Endothelial cell of umbilical vein (primary cell): ENCODE measurements around the gene SMARCC2. TPM values are rescaled to one million over a fixed set of nuclear protein-coding genes. Genes with fewer than 3 reads are reported as not detected.

Experiments
- BruUV-seq: library from RNA; stranded (reverse); fragments of 400-500 nt; replicated peaks from 2 replicates; lab custom pipeline; 2021; lab: Mats Ljungman, UMichigan
- CTCF ChIA-PET: fragments of 300-600, 350-600 bp; sonication (Branson Sonifier 250); formaldehyde crosslinking; loops from one replicate; lab custom pipeline; 2021; ENCODE audit warnings: antibody characterized with exemption, inconsistent platforms; lab: Charles Lee
- POLR2A ChIA-PET: fragments of 300-600, 350-600 bp; sonication (Branson Sonifier 250); formaldehyde crosslinking; loops from one replicate; lab custom pipeline; 2021; ENCODE audit warnings: antibody characterized with exemption, inconsistent platforms; lab: Charles Lee
- DNase-seq: peaks from one replicate; pipeline ENCODE4 v3.0.0-alpha.2; 2011; ENCODE audit warnings: low read depth, low spot score
- FAIRE-seq: peaks from 2 replicates; lab custom pipeline; 2011; peaks lifted over from hg19 to GRCh38; lab: Jason Lieb, UNC
- H2AFZ ChIP-seq: 2 replicates; pipeline ENCODE4 v1.6.0; 2012; ENCODE audit warnings: low read depth, low read length, control low read depth, inconsistent platforms
- H3K27ac ChIP-seq: 2 replicates; pipeline ENCODE4 v1.5.1; 2011; ENCODE audit warnings: low read depth, mild to moderate bottlenecking, control low read depth, low read length, moderate library complexity; ENCODE audit not compliant: insufficient read depth
- H3K27me3 ChIP-seq, 2 experiments: 2 replicates each; pipeline versions ENCODE4 v1.6.0 to v1.6.1; 2011; ENCODE audit warnings: low read length in 2 of 2, mixed read lengths in 1 of 2; ENCODE audit not compliant: control insufficient read depth in 2 of 2, insufficient read depth in 2 of 2
- H3K36me3 ChIP-seq, 2 experiments: 2 replicates in 1 of 2; 3 replicates in 1 of 2; pipeline ENCODE4 v1.5.1; 2011; ENCODE audit warnings: low read length in 2 of 2, mild to moderate bottlenecking in 1 of 2, moderate library complexity in 1 of 2; ENCODE audit not compliant: control insufficient read depth in 2 of 2, insufficient read depth in 2 of 2; ENCODE audit errors: extremely low read depth in 1 of 2
- H3K4me1 ChIP-seq: 3 replicates; pipeline ENCODE4 v1.5.1; 2011; ENCODE audit warnings: mild to moderate bottlenecking, low read length; ENCODE audit not compliant: control insufficient read depth, insufficient read depth; ENCODE audit errors: extremely low read depth
- H3K4me2 ChIP-seq: 2 replicates; pipeline ENCODE4 v1.6.1; 2011; ENCODE audit warnings: low read length, control low read depth, mixed read lengths; ENCODE audit not compliant: insufficient read depth
- H3K4me3 ChIP-seq, 3 experiments: fragments of 200-600 bp in 1 of 3; sonication (generic), shearing (Covaris generic) in 1 of 3; replicated peaks in 1 of 3; 2 replicates each; pipeline ENCODE4 v1.5.1; 2011 to 2016; ENCODE audit warnings: control low read depth in 3 of 3, low read length in 3 of 3, mild to moderate bottlenecking in 2 of 3, inconsistent platforms in 1 of 3, low read depth in 1 of 3, moderate library complexity in 1 of 3; ENCODE audit not compliant: insufficient read depth in 1 of 3
- H3K79me2 ChIP-seq: 2 replicates; pipeline ENCODE4 v1.6.0; 2012; ENCODE audit warnings: low read length, inconsistent platforms; ENCODE audit not compliant: control insufficient read depth, insufficient read depth
- H3K9ac ChIP-seq: replicated peaks from 2 replicates; pipeline ENCODE3; 2011; ENCODE audit warnings: low read length, control low read depth; ENCODE audit not compliant: insufficient read depth; ENCODE audit errors: extremely low read depth
- H3K9me1 ChIP-seq: replicated peaks from 3 replicates; pipeline ENCODE4 v1.6.0; 2011; ENCODE audit warnings: mild to moderate bottlenecking, low read length; ENCODE audit not compliant: control insufficient read depth, insufficient read depth; ENCODE audit errors: extremely low read depth
- H3K9me3 ChIP-seq: replicated peaks from 2 replicates; pipeline ENCODE4 v1.5.1; 2012; ENCODE audit warnings: low read length, inconsistent platforms; ENCODE audit not compliant: control insufficient read depth, insufficient read depth
- H4K20me1 ChIP-seq: replicated peaks from 2 replicates; pipeline ENCODE3; 2011; ENCODE audit warnings: mild to moderate bottlenecking, low read length; ENCODE audit not compliant: control insufficient read depth, insufficient read depth; ENCODE audit errors: extremely low read depth
- EZH2 ChIP-seq: IDR thresholded peaks from 2 replicates; pipeline ENCODE4 v1.6.1; 2012; ENCODE audit warnings: borderline replicate concordance, low read depth, mild to moderate bottlenecking, moderate library complexity, low read length, inconsistent platforms; ENCODE audit not compliant: severe bottlenecking
- FOS ChIP-seq: IDR thresholded peaks from 2 replicates; pipeline ENCODE4 v1.6.1; 2011; ENCODE audit warnings: mild to moderate bottlenecking, low read length, moderate library complexity, borderline replicate concordance; ENCODE audit not compliant: insufficient read depth
- GATA2 ChIP-seq: IDR thresholded peaks from 2 replicates; pipeline ENCODE4 v1.7.0; 2011; ENCODE audit warnings: low read depth, mild to moderate bottlenecking, moderate library complexity, mixed read lengths, low read length; ENCODE audit not compliant: insufficient read length, insufficient read depth
- JUN ChIP-seq: IDR thresholded peaks from 2 replicates; pipeline ENCODE4 v1.6.1; 2011; ENCODE audit warnings: borderline replicate concordance, low read depth; ENCODE audit not compliant: insufficient read length, insufficient read depth
- MYC ChIP-seq: IDR thresholded peaks from one replicate; pipeline ENCODE4 v1.6.1; 2011; ENCODE audit warnings: mild to moderate bottlenecking, low read depth, low read length
- POLR2A ChIP-seq: IDR thresholded peaks from 2 replicates; pipeline ENCODE4 v1.6.1; 2012; ENCODE audit warnings: low read depth, mild to moderate bottlenecking, control low read depth, low read length
- POLR2AphosphoS5 ChIP-seq: IDR thresholded peaks from 2 replicates; pipeline ENCODE4 v1.6.1; 2012; ENCODE audit warnings: low read depth, mild to moderate bottlenecking, control low read depth, low read length, moderate library complexity; ENCODE audit not compliant: insufficient read depth
- dilution Hi-C: fragments of 300-500 bp; cut with MboI; formaldehyde crosslinking; loops from one replicate; pipeline ENCODE4 v1.15.0; 2019; ENCODE audit warnings: low sequenced_read_pairs; ENCODE audit not compliant: extremely low pct_ligation_motif_present
- intact Hi-C: fragments of 100-400 bp; cut with micrococcal nuclease; formaldehyde crosslinking; loops from one replicate; pipeline ENCODE4 v1.10.0; 2022
- polyA plus RNA-seq, 4 experiments: library from polyadenylated mRNA; depleted of rRNA in 3 of 4; stranded (reverse) in 3 of 4; unstranded in 1 of 4; fragments of >200 nt; gene quantifications; 2 replicates each; pipeline versions ENCODE4 v1.2.1 to v1.2.3, GENCODE V29; 2011 to 2012; ENCODE audit warnings: missing spikeins in 1 of 4
- total RNA-seq: library from RNA; stranded (reverse); gene quantifications from 2 replicates; pipeline ENCODE4 v1.2.3, GENCODE V29; 2021
- TF ChIP-seq, protein P1 (sequence below): IDR thresholded peaks from 2 replicates; pipeline ENCODE4 v1.6.1; 2011; ENCODE audit not compliant: insufficient read depth, insufficient read length
- TF ChIP-seq, protein P2 (sequence below), 2 donors: IDR thresholded peaks; 1 replicate in 1 of 2; 2 replicates in 1 of 2; pipeline ENCODE4 v1.5.1; 2011; ENCODE audit warnings: low read length in 2 of 2, mild to moderate bottlenecking in 2 of 2, moderate library complexity in 2 of 2, control low read depth in 1 of 2, inconsistent platforms in 1 of 2, low read depth in 1 of 2; ENCODE audit not compliant: insufficient read depth in 1 of 2; ENCODE audit errors: extremely low read depth in 1 of 2

Gene SMARCC2
- total and polyA plus RNA-seq, 2 donors (not counting 3 experiments of a cell fraction or from before 2014, with no cell fraction given) = 51.9 to 121 TPM

- dilution Hi-C loops (no loop called here), intact Hi-C loops (no loop called here)
- TF ChIP-seq FOS = no peak
- TF ChIP-seq JUN = no peak
- TF ChIP-seq POLR2AphosphoS5 = no peak
- TF ChIP-seq POLR2A = no peak
- no peak for TF ChIP-seq MYC
- TF ChIP-seq, protein P1, sequence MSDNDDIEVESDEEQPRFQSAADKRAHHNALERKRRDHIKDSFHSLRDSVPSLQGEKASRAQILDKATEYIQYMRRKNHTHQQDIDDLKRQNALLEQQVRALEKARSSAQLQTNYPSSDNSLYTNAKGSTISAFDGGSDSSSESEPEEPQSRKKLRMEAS = no peak
- TF ChIP-seq, protein P2, sequence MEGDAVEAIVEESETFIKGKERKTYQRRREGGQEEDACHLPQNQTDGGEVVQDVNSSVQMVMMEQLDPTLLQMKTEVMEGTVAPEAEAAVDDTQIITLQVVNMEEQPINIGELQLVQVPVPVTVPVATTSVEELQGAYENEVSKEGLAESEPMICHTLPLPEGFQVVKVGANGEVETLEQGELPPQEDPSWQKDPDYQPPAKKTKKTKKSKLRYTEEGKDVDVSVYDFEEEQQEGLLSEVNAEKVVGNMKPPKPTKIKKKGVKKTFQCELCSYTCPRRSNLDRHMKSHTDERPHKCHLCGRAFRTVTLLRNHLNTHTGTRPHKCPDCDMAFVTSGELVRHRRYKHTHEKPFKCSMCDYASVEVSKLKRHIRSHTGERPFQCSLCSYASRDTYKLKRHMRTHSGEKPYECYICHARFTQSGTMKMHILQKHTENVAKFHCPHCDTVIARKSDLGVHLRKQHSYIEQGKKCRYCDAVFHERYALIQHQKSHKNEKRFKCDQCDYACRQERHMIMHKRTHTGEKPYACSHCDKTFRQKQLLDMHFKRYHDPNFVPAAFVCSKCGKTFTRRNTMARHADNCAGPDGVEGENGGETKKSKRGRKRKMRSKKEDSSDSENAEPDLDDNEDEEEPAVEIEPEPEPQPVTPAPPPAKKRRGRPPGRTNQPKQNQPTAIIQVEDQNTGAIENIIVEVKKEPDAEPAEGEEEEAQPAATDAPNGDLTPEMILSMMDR (IDR thresholded peaks at IDR 0.05; ENCODE audit: extremely low read depth in 1 of 2, insufficient read depth in 1 of 2, low read depth in 1 of 2, low read length in 2 of 2) = no peak
- TF ChIP-seq GATA2 = no peak
- no peak for TF ChIP-seq EZH2
- no peaks in the 10 kb centered on the region for H3K9me1 ChIP-seq
- no peaks in the 10 kb centered on the region for H4K20me1 ChIP-seq
- peaks cover 11% of the 10 kb centered on the region for H3K4me1 ChIP-seq
- H2AFZ ChIP-seq = no peak overlapping the region
- peaks cover 17 to 19% of the 10 kb centered on the region in 2 experiments for H3K36me3 ChIP-seq
- FAIRE-seq (no peak), DNase-seq (no peak)
- no peaks in the 10 kb centered on the region for H3K9me3 ChIP-seq
- no peaks in the 10 kb centered on the region for H3K27me3 ChIP-seq
- H3K27ac ChIP-seq = no peak overlapping the region
- no TSS peak for BruUV-seq
- peaks cover 15% of the 10 kb centered on the region for H3K79me2 ChIP-seq
- H3K9ac ChIP-seq = no peak overlapping the region
- no peak overlapping the region for H3K4me2 ChIP-seq
- POLR2A ChIA-PET = no interaction called here
- CTCF ChIA-PET = interaction anchor here (1.1 to 1.2 kb wide), 2 partner anchors 10 to 35 kb away, joined by 3 read pairs; partner anchors contain the start of gene PA2G4
- H3K4me3 ChIP-seq = no peak overlapping the region
Observed at GRCh38 chr12:56114084-56114483, 75.2 kb downstream of the SMARCC2 start.

Other genes starting within 250 kb of the SMARCC2 start
- 0.42 and 0.51 TPM in 2 replicates for gene PMEL, start 223.4 kb downstream of the SMARCC2 start, total RNA-seq
- gene PMEL, start 223.4 kb downstream of the SMARCC2 start, polyA plus RNA-seq = 0.99 and 2.0 TPM in 2 replicates
- gene CDK2, start 222.7 kb downstream of the SMARCC2 start, total RNA-seq = 63.6 and 69.8 TPM in 2 replicates
- 46.7 and 52.2 TPM in 2 replicates for gene CDK2, start 222.7 kb downstream of the SMARCC2 start, polyA plus RNA-seq
- 97.4 and 103 TPM in 2 replicates for gene RAB5B, start 215.4 kb downstream of the SMARCC2 start, total RNA-seq
- 98.8 and 105 TPM in 2 replicates for gene RAB5B, start 215.4 kb downstream of the SMARCC2 start, polyA plus RNA-seq
- gene SUOX, start 192.2 kb downstream of the SMARCC2 start, total RNA-seq = 24.3 and 24.8 TPM in 2 replicates
- gene SUOX, start 192.2 kb downstream of the SMARCC2 start, polyA plus RNA-seq = 29.1 and 31.4 TPM in 2 replicates
- 3.5 and 5.4 TPM in 2 replicates for gene IKZF4, start 168.4 kb downstream of the SMARCC2 start, total RNA-seq
- 2.5 and 3.4 TPM in 2 replicates for gene IKZF4, start 168.4 kb downstream of the SMARCC2 start, polyA plus RNA-seq
- 57.3 and 66.7 TPM in 2 replicates for gene RPS26, start 147.6 kb downstream of the SMARCC2 start, total RNA-seq
- 1,837 and 1,847 TPM in 2 replicates for gene RPS26, start 147.6 kb downstream of the SMARCC2 start, polyA plus RNA-seq
- gene ERBB3, start 109.3 kb downstream of the SMARCC2 start, total RNA-seq = 0.11 TPM in 1 of 2 replicates, not detected in the other
- 0.08 and 1.5 TPM in 2 replicates for gene ERBB3, start 109.3 kb downstream of the SMARCC2 start, polyA plus RNA-seq
- 170 and 188 TPM in 2 replicates for gene PA2G4, start 84.9 kb downstream of the SMARCC2 start, total RNA-seq
- gene PA2G4, start 84.9 kb downstream of the SMARCC2 start, polyA plus RNA-seq = 94.2 and 121 TPM in 2 replicates
- 3,212 and 3,428 TPM in 2 replicates for gene RPL41, start 72.8 kb downstream of the SMARCC2 start, total RNA-seq
- gene RPL41, start 72.8 kb downstream of the SMARCC2 start, polyA plus RNA-seq = 9,033 and 9,990 TPM in 2 replicates
- gene ZC3H10, start 71.2 kb downstream of the SMARCC2 start, total RNA-seq = 8.7 and 10.1 TPM in 2 replicates
- 2.6 and 3.0 TPM in 2 replicates for gene ZC3H10, start 71.2 kb downstream of the SMARCC2 start, polyA plus RNA-seq
- 133 and 161 TPM in 2 replicates for gene ESYT1, start 61.2 kb downstream of the SMARCC2 start, total RNA-seq
- gene ESYT1, start 61.2 kb downstream of the SMARCC2 start, polyA plus RNA-seq = 233 and 234 TPM in 2 replicates
- gene MYL6B, start 36.9 kb downstream of the SMARCC2 start, total RNA-seq = 135 and 137 TPM in 2 replicates
- 130 and 185 TPM in 2 replicates for gene MYL6B, start 36.9 kb downstream of the SMARCC2 start, polyA plus RNA-seq
- gene MYL6, start 31.1 kb downstream of the SMARCC2 start, total RNA-seq = 2,364 and 2,543 TPM in 2 replicates
- gene MYL6, start 31.1 kb downstream of the SMARCC2 start, polyA plus RNA-seq = 6,581 and 8,470 TPM in 2 replicates
- gene RNF41, start 32.4 kb upstream of the SMARCC2 start, total RNA-seq = 80.1 and 88.3 TPM in 2 replicates
- 203 and 241 TPM in 2 replicates for gene RNF41, start 32.4 kb upstream of the SMARCC2 start, polyA plus RNA-seq
- gene NABP2, start 34.9 kb upstream of the SMARCC2 start, total RNA-seq = 41.0 and 42.4 TPM in 2 replicates
- gene NABP2, start 34.9 kb upstream of the SMARCC2 start, polyA plus RNA-seq = 55.3 and 59.7 TPM in 2 replicates
- gene SLC39A5, start 40.6 kb upstream of the SMARCC2 start, total RNA-seq = not detected in 2 replicates
- gene SLC39A5, start 40.6 kb upstream of the SMARCC2 start, polyA plus RNA-seq = 0.10 and 0.11 TPM in 2 replicates
- gene ANKRD52, start 68.9 kb upstream of the SMARCC2 start, total RNA-seq = 62.0 and 66.3 TPM in 2 replicates
- 28.6 and 30.8 TPM in 2 replicates for gene ANKRD52, start 68.9 kb upstream of the SMARCC2 start, polyA plus RNA-seq
- 14.7 and 15.3 TPM in 2 replicates for gene COQ10A, start 77.5 kb upstream of the SMARCC2 start, total RNA-seq
- gene COQ10A, start 77.5 kb upstream of the SMARCC2 start, polyA plus RNA-seq = 30.2 and 32.4 TPM in 2 replicates
- 296 and 312 TPM in 2 replicates for gene CS, start 110.8 kb upstream of the SMARCC2 start, total RNA-seq
- 115 and 129 TPM in 2 replicates for gene CS, start 110.8 kb upstream of the SMARCC2 start, polyA plus RNA-seq
- gene CNPY2, start 126.5 kb upstream of the SMARCC2 start, total RNA-seq = 166 and 183 TPM in 2 replicates
- gene CNPY2, start 126.5 kb upstream of the SMARCC2 start, polyA plus RNA-seq = 205 and 256 TPM in 2 replicates
- 21.5 and 24.4 TPM in 2 replicates for gene PAN2, start 144.5 kb upstream of the SMARCC2 start, total RNA-seq
- 21.0 and 21.9 TPM in 2 replicates for gene PAN2, start 144.5 kb upstream of the SMARCC2 start, polyA plus RNA-seq
- not detected in 2 replicates for gene IL23A, start 149.4 kb upstream of the SMARCC2 start, total RNA-seq
- gene IL23A, start 149.4 kb upstream of the SMARCC2 start, polyA plus RNA-seq = 0.12 TPM in 1 of 2 replicates, not detected in the other
- gene STAT2, start 170.6 kb upstream of the SMARCC2 start, total RNA-seq = 66.5 and 74.8 TPM in 2 replicates
- gene STAT2, start 170.6 kb upstream of the SMARCC2 start, polyA plus RNA-seq = 58.5 and 62.8 TPM in 2 replicates
- not detected in 2 replicates for gene APOF, start 173.4 kb upstream of the SMARCC2 start, total RNA-seq
- not detected in 2 replicates for gene APOF, start 173.4 kb upstream of the SMARCC2 start, polyA plus RNA-seq